Parathyroid adenoma (tissue), 2 donors: Measurements from ENCODE around the gene CLDN7.

ENCODE experiments used
- H2AFZ ChIP-seq: fragments of 300-600 bp; sonication (generic); one replicate; pipeline ENCODE4 v1.7.0; 2017; ENCODE audit warnings: antibody characterized with exemption, mild to moderate bottlenecking
- H3K27ac ChIP-seq: fragments of 300-600 bp; sonication (generic); one replicate; pipeline ENCODE4 v1.7.0; 2017
- H3K27me3 ChIP-seq: fragments of 300-600 bp; sonication (generic); one replicate; pipeline ENCODE4 v1.7.0; 2017; ENCODE audit warnings: low read length; ENCODE audit not compliant: control insufficient read depth, insufficient read depth
- H3K36me3 ChIP-seq: fragments of 300-600 bp; sonication (generic); one replicate; pipeline ENCODE4 v1.7.0; 2017; ENCODE audit warnings: low read length; ENCODE audit not compliant: control insufficient read depth, insufficient read depth
- H3K4me1 ChIP-seq: fragments of 300-600 bp; sonication (generic); one replicate; pipeline ENCODE4 v1.7.0; 2017; ENCODE audit warnings: control low read depth
- H3K4me2 ChIP-seq: fragments of 300-600 bp; sonication (generic); one replicate; pipeline ENCODE4 v1.7.0; 2017; ENCODE audit warnings: low read length
- H3K4me3 ChIP-seq: fragments of 300-600 bp; sonication (generic); one replicate; pipeline ENCODE4 v1.7.0; 2017; ENCODE audit warnings: low read depth, low read length
- H3K79me2 ChIP-seq: fragments of 300-600 bp; sonication (generic); one replicate; pipeline ENCODE4 v1.7.0; 2017; ENCODE audit warnings: control low read depth
- H3K9ac ChIP-seq: fragments of 300-600 bp; sonication (generic); one replicate; pipeline ENCODE4 v1.7.0; 2017; ENCODE audit warnings: mild to moderate bottlenecking
- H3K9me3 ChIP-seq: fragments of 300-600 bp; sonication (generic); one replicate; pipeline ENCODE4 v1.7.0; 2017; ENCODE audit warnings: low read length; ENCODE audit not compliant: control insufficient read depth
- CTCF ChIP-seq: fragments of 300-600 bp; sonication (generic); IDR thresholded peaks from one replicate; pipeline ENCODE4 v1.7.0; 2017; ENCODE audit warnings: antibody characterized with exemption, mild to moderate bottlenecking
- donor health status: primary hyperparathyroidism.

CLDN7 gene

GRCh38 chr17:7292729-7293128 lies 30.5 kb upstream of the CLDN7 start:
- Histone ChIP-seq H2AFZ (no peak overlapping the region), H3K4me1 (peaks cover 13% of the 10 kb centered on the region), H3K4me3 (no peak overlapping the region), H3K79me2 (no peaks in the 10 kb centered on the region), H3K4me2 (no peak overlapping the region), H3K27me3 (no peaks in the 10 kb centered on the region), H3K9me3 (no peaks in the 10 kb centered on the region), H3K36me3 (no peaks in the 10 kb centered on the region), H3K9ac (no peak overlapping the region), H3K27ac (no peak overlapping the region)
- no peak for TF ChIP-seq CTCF

- no peaks in the 10 kb centered on the region for H3K27me3 ChIP-seq
These were observed 29.9 kb upstream of the CLDN7 start for GRCh38 chr17:7292194-7292593.

GRCh38 chr17:7290685-7291084 lies 28.4 kb upstream of the CLDN7 start:
- Histone ChIP-seq H3K4me1 (peaks cover 4% of the 10 kb centered on the region), H3K9ac (no peak overlapping the region), H3K36me3 (no peaks in the 10 kb centered on the region), H3K79me2 (no peaks in the 10 kb centered on the region), H3K27ac (no peak overlapping the region), H3K4me2 (no peak overlapping the region), H3K9me3 (no peaks in the 10 kb centered on the region), H2AFZ (no peak overlapping the region), H3K27me3 (no peaks in the 10 kb centered on the region), H3K4me3 (no peak overlapping the region)
- no peak for TF ChIP-seq CTCF

More at GRCh38 chr17:7292194-7292593, 29.9 kb upstream of the CLDN7 start:
- Histone ChIP-seq H3K27ac (no peak overlapping the region), H3K9me3 (no peaks in the 10 kb centered on the region), H3K9ac (no peak overlapping the region), H2AFZ (no peak overlapping the region), H3K79me2 (no peaks in the 10 kb centered on the region), H3K4me2 (no peak overlapping the region), H3K4me1 (peaks cover 13% of the 10 kb centered on the region), H3K4me3 (no peak overlapping the region), H3K36me3 (no peaks in the 10 kb centered on the region)
- no peak for TF ChIP-seq CTCF

GRCh38 chr17:7290166-7290565 lies 27.9 kb upstream of the CLDN7 start:
- H3K27ac ChIP-seq = no peak overlapping the region

More at GRCh38 chr17:7290166-7290565, 27.9 kb upstream of the CLDN7 start:
- no peaks in the 10 kb centered on the region for H3K36me3 ChIP-seq
- H3K27me3 ChIP-seq = no peaks in the 10 kb centered on the region
- TF ChIP-seq CTCF = no peak
- no peaks in the 10 kb centered on the region for H3K79me2 ChIP-seq
- no peak overlapping the region for H3K4me3 ChIP-seq
- H3K9ac ChIP-seq = no peak overlapping the region
- no peak overlapping the region for H3K4me2 ChIP-seq
- no peaks in the 10 kb centered on the region for H3K9me3 ChIP-seq
- H3K4me1 ChIP-seq = peaks cover 4% of the 10 kb centered on the region
- H2AFZ ChIP-seq = no peak overlapping the region
